ENCODE data around the gene KLHL8.

The KLHL8 gene

DNA sequence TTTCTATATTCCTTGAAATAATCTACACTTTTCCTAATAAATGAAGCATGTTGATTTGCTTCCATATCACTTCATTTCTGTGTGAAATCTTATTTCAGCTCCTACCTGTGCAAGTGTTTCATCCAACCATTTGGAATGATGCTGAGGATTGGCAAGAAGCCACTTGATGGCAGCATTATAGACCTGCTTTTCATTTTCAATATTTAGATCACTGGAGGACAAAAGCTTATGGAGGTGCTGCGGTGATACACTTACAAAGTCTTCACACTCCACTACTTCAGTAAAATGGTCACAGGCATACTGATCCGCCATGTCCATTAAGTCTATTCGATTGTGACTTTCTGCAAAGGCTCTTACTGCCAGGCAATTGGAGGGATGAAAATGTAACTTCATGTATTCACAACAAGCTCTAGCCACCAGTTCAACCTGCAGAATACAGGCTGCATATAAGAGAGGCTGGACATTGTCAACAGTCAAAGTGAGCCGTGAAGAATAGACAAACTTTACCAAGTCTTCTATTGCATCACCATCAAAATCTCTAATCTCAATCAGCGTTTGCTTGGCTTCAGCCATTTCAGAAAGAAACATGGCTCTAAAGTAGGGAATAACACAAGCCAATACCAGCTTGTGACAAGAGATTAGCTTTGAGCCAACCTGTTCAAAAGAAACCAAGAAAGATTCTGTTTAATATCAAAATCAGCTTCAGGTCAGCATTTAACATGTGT is 35.1 kb downstream of the KLHL8 start:
- no peaks in the 10 kb centered on the region for H3K4me1 Mint-ChIP-seq
- TF ChIP-seq, protein P1, sequence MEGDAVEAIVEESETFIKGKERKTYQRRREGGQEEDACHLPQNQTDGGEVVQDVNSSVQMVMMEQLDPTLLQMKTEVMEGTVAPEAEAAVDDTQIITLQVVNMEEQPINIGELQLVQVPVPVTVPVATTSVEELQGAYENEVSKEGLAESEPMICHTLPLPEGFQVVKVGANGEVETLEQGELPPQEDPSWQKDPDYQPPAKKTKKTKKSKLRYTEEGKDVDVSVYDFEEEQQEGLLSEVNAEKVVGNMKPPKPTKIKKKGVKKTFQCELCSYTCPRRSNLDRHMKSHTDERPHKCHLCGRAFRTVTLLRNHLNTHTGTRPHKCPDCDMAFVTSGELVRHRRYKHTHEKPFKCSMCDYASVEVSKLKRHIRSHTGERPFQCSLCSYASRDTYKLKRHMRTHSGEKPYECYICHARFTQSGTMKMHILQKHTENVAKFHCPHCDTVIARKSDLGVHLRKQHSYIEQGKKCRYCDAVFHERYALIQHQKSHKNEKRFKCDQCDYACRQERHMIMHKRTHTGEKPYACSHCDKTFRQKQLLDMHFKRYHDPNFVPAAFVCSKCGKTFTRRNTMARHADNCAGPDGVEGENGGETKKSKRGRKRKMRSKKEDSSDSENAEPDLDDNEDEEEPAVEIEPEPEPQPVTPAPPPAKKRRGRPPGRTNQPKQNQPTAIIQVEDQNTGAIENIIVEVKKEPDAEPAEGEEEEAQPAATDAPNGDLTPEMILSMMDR (IDR thresholded peaks at IDR 0.05): no peak
- H3K9me3 Mint-ChIP-seq: no peaks in the 10 kb centered on the region
- H3K4me3 Mint-ChIP-seq: no peak overlapping the region
- DNase-seq: no peak
- H3K27ac Mint-ChIP-seq: no peak overlapping the region
- no peaks in the 10 kb centered on the region for H3K27me3 Mint-ChIP-seq (ENCODE audit: low read depth, poor library complexity)
- peaks cover 18% of the 10 kb centered on the region for H3K36me3 Mint-ChIP-seq (ENCODE audit: low read depth)

DNA sequence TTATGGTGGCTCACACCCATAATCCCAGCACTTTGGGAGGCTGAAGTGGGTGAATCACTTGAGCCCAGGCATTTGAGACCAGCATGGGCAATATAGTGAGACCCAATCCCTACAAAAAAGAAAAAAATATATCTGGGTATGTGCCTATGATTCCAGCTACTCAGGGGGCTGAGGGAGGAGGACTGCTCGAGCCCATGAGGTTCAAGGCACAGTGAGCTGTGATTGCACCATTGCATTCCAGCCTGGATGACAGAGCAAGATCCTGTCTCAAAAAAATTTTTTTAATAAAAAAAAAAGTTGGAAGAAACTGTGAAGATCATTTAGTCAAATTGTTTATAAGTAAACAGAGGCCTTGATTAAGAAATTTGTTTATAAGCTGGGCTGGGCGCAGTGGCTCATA is 39.7 kb downstream of the KLHL8 start:
- TF ChIP-seq, protein P1 (IDR thresholded peaks at IDR 0.05): no peak
- Mint-ChIP-seq H3K27ac (no peak overlapping the region), H3K9me3 (no peaks in the 10 kb centered on the region), H3K36me3 (ENCODE audit: low read depth) (peaks cover 21% of the 10 kb centered on the region), H3K27me3 (ENCODE audit: low read depth, poor library complexity) (no peaks in the 10 kb centered on the region), H3K4me1 (no peaks in the 10 kb centered on the region), H3K4me3 (no peak overlapping the region)
- DNase-seq: no peak

DNA sequence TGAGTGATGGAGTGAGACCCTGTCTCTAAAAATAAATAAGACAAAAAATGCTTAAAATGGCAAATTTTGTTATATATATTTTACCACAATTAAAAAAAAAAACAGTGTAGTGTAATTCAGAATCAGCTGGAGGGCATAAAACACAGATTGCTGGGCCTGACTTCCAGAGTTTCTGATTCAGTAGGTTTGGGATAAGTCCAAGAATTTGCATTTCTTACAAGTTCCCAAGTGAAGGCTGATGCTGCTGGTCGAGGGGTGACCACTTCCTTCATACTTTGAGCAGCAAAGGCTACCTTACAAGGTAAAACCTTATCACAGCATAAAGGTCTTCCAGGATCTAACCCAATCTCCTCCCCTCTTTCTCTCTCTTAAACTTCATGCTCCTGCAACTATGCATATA is 40.7 kb downstream of the KLHL8 start:
- no peak overlapping the region for H3K27ac Mint-ChIP-seq
- TF ChIP-seq, protein P1 (IDR thresholded peaks at IDR 0.05): no peak
- H3K9me3 Mint-ChIP-seq: no peaks in the 10 kb centered on the region
- H3K36me3 Mint-ChIP-seq (ENCODE audit: low read depth): peaks cover 24% of the 10 kb centered on the region
- H3K4me3 Mint-ChIP-seq: no peak overlapping the region
- H3K27me3 Mint-ChIP-seq (ENCODE audit: low read depth, poor library complexity): no peaks in the 10 kb centered on the region
- no peak for DNase-seq
- H3K4me1 Mint-ChIP-seq: no peaks in the 10 kb centered on the region

DNA sequence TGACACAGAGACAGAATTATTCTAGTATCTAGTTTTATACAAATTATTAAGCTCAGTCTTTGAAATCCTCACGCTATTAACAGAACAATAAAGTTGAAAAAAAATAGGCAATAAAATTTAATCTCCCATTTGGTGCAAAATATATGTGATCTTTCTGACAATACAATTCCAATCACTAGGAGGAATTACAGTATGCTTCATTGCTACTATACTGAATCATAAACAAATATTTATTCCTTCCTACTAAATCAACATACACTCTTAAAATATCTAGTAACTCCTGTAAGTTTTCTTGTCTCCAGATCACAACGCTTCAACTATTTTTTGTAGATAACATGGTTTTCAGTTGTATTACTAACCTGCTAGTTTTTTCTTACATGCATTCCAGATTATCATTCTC is 45.7 kb downstream of the KLHL8 start:
- H3K4me3 Mint-ChIP-seq: no peak overlapping the region
- H3K9me3 Mint-ChIP-seq: no peaks in the 10 kb centered on the region
- H3K4me1 Mint-ChIP-seq: no peaks in the 10 kb centered on the region
- no peaks in the 10 kb centered on the region for H3K27me3 Mint-ChIP-seq (ENCODE audit: low read depth, poor library complexity)
- peaks cover 20% of the 10 kb centered on the region for H3K36me3 Mint-ChIP-seq (ENCODE audit: low read depth)
- H3K27ac Mint-ChIP-seq: no peak overlapping the region
- no peak for DNase-seq
- TF ChIP-seq, protein P1 (IDR thresholded peaks at IDR 0.05): no peak

DNA sequence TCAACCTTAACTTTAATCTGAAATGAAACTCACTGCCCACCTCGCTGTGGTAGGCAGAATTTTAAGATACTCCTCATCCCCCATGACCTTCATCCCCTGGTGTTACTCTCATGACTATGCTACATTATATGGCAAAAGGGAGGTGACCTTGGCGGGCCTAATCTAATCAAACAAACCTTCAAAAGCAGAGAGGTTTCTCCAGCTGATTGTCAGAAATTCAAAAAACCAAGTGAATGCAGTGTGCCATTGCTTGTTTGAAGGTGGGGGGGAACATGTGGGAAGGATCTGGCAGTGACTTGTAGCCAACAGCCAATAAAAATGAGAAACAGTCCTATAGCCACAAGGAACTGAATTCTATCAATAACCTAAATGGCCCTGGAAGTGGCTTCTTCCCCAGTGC is 48.5 kb downstream of the KLHL8 start:
- Mint-ChIP-seq H3K9me3 (no peaks in the 10 kb centered on the region), H3K4me1 (no peaks in the 10 kb centered on the region), H3K27me3 (ENCODE audit: low read depth, poor library complexity) (no peaks in the 10 kb centered on the region), H3K27ac (no peak overlapping the region), H3K4me3 (no peak overlapping the region), H3K36me3 (ENCODE audit: low read depth) (peaks cover 22% of the 10 kb centered on the region)
- TF ChIP-seq, protein P1 (IDR thresholded peaks at IDR 0.05): no peak
- no peak for DNase-seq

DNA sequence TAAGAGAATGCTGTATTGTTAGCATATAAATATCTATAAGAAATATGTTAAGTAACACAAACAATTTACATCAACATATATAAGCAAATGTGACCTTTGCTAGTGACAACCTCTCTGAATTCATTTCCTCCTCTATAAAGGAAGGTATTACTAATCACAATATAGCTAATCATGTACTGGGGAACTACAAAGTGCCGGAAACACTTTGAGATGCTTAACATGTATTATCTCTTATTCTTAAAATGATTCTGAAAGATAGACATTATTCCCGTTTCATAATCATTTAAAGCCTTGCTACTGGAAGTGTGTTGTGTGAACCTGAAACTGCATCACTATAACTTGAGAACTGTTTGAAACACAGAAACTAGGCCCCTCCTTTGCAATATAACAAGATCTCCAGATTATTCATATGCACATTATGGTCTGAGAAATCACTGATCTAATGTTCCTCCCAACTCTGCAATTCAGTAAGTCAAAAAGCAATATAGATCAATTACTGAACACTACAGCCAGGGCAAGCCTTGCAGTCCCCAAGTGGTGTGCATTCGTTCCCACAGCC is 54.0 kb downstream of the KLHL8 start:
- TF ChIP-seq, protein P1 (IDR thresholded peaks at IDR 0.05): no peak
- H3K27ac Mint-ChIP-seq: no peak overlapping the region
- no peaks in the 10 kb centered on the region for H3K27me3 Mint-ChIP-seq (ENCODE audit: low read depth, poor library complexity)
- H3K4me1 Mint-ChIP-seq: no peaks in the 10 kb centered on the region
- H3K9me3 Mint-ChIP-seq: no peaks in the 10 kb centered on the region
- peaks cover 32% of the 10 kb centered on the region for H3K36me3 Mint-ChIP-seq (ENCODE audit: low read depth)
- H3K4me3 Mint-ChIP-seq: no peak overlapping the region
- DNase-seq: no peak

All from nephron progenitor cell (in vitro differentiated cells).